GM18870 (cell line): Measurements from ENCODE around the gene FNIP2.
"Not testable (repeated sequence)": the region's sequence is repeated elsewhere in the genome, so short reads cannot be mapped to it uniquely, and the experiment has no call there.

Source experiments
- ATAC-seq: cut with Tn5 transposase; IDR thresholded peaks from one replicate; pipeline ENCODE4 v1.9.1; 2021; ENCODE audit warnings: moderate library complexity; ENCODE audit not compliant: unreplicated experiment

The FNIP2 gene

DNA sequence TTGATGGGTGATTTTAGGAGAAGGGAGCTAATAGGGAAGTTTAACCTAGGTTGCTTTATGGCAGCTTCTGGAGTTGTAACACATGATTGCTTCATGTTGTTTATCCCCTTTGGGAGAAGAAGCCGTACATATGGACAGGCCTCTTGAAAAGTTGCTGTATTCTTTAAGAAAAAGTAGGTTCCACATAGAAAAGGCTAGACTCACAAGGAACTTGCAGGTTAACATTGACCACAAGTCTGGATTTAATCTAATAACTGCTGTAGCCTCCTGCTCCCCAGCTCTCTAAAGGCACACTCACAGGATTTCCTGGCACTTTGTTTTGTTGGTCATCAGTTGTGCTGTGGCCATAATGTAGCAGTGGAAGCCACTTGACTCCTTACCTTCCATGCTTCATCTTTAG lies 19.7 kb downstream of the FNIP2 start:
- ATAC-seq: no peak

DNA sequence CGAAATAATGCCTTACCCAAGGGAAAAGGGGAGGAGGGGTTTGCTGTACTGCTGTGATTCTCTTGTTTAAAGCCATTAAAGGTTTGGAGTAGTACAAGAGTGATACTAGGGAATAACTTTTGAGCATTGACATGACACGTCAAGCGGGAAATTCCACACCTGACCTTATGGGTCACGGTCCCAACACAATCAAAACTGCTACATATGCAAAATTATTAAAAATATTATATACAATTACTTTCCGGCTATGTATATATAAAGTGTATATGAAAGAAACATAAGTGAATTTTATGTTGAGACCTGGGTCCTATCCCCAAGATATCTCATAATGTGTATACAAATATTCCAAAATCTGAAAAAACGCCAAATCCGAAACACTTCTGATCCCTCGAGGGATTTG lies 21.0 kb downstream of the FNIP2 start:
- no peak for ATAC-seq

DNA sequence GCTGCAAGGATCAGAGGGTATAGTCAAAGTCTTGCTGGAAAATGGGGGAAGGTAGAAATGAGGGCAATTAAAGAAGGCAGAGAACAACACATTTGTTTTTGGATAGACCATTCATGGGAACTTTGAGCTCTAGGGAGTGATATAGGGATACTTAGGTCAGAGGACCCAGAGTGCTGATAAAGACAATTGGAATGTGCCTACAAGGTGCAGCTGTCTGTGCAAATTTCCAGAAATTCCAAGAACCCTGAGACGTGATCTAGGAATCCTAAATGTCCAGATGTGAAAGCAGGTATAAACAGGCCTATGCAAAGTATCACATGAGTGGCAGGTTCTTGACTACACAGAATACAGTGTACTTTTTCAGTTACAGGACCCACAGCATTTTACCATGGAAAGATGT lies 24.2 kb downstream of the FNIP2 start:
- no peak for ATAC-seq

DNA sequence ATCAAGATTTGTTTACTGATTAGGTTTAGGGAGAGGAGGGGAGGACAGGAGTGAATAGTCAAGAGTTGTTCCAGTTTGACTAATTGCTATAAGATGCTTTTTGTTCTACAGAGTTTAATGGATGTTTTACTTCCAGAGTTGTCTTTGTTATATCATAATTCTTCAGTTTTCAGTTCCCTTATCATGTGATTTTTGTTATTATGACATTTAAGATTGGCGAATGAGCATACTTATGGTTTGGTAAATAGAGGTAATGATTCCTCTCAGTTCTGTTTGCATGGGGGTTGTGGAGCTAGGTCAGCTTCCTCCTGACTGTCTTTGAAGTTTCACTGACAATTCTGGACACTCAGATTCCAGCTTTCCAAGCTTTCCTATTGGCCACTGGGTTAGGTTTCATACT lies 24.6 kb downstream of the FNIP2 start:
- not testable (repeated sequence) for ATAC-seq

DNA sequence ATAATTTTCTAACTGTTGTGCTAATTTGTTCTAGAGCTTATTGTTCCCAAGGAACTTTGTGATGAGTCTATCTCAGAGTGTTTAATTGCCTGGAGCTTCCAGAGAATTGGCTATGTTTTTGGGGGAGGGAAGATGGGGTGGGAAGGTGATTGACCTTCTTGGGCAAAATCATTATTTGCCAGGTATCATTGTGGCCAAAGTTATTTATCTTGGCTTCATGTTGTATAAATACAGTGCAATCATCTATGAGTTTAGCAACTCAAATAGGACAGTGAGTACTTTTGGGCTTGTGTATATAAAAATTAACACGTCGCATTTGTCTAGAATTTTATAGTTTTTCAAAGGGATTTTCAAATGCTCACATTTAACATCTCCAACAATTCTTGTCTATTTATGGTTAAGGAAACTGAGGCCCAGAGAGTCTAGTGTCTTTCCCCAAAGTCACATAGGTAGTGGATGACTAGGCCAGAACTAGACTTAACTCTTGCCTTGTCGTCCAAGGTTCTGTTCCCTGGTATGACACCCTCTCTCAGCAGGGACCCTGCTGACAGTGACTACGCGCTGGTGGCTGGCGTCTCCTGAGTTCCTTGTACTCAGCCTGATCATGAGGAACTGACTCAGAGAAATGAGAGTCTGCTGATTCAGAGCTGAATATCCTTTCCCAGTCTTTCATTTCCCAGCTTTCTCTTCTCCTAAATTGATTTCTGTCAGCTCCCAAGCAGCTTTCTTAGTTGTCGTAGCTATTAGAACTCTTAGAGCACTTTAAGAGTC lies 27.7 kb downstream of the FNIP2 start:
- ATAC-seq: no peak

DNA sequence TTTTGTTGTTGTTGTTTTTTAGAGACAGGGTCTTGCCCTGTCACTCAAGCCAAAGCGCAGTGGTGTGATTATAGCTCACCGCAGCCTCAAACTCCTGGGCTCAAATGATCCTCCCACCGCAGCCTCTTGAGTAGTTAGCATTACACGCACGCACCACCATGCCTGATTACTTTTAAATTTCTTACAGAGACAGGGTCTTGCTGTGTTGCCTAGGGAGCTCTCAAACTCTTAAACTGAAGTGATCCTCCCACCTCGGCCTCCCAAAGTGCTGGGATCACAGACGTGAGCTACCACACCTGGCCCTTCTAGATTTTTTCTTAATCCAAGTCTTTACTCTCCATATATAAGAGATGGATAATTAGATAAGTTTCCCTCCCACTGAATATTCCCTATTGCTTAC lies 29.2 kb downstream of the FNIP2 start:
- no peak for ATAC-seq

DNA sequence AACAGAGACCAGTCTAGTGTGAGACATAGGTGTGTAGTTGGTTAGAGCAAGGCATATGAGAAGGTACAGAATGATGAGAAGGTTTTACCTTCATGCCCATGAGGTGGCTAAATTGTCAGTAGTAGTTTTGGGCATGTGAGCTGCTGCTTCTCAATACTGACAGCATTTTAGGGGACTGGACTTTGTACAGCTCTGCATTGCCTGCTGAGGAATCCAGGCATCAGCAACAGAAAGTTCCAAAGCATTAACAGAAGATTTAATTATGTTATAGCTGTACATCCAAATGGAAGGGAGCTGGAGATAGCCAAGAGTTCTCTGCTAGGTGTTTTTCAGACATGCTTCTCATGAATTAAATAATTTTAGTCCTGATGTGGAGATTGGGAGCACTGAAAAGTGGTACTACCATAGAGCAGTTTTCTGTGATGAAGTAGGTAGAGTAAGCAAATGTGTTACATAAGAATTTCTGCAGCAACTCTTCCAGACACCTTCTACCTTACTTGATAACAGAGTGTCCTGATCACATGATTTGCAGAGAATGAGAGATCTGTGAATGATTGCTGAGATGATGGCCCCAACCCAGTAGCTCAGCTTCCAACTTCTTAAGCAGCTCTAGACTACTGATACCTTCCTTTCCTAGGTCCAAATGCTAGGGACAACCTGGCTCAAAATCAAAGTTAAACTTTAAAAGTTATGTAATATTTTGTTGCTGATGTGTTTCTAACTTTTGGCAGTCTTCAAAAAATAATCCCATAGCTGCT lies 30.4 kb downstream of the FNIP2 start:
- no peak for ATAC-seq

DNA sequence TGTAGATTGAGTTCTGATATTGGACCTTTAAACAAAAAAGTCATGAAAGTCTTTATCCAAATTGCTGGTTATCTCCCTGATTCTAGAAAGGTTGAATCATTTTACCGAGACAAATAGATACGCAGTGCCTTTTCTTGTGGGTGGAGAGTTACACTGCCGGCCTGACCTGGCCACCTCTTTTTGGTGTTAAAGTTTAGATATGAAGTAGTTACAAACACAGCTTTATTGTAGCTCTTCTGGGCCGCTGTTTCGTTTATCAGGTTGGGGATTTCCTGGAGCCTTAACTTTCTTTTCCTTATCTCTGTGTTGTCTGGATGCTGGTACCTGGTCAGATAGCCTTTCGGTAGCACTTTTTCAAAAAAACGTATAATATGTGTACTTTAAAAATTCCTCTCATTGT lies 31.0 kb downstream of the FNIP2 start:
- no peak for ATAC-seq

DNA sequence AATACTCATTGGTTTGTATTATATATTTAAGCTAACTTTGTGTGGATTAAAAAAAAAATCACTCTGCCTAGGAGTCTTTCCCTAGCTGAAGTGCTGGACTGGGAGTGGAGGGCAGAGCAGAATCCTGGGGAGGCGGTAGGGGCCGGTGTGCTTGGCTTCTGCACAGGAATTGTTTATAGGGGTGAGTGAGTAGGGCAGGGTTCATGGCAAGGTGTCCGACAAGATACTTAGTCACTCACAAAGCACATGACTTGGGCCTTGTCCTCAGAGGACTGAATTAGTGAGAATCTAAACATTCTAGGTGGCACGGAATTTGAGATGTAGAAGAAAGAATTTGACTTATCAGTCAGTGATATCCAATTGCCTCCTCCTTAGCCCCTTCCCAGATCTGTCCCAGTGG lies 32.2 kb downstream of the FNIP2 start:
- ATAC-seq: no peak

DNA sequence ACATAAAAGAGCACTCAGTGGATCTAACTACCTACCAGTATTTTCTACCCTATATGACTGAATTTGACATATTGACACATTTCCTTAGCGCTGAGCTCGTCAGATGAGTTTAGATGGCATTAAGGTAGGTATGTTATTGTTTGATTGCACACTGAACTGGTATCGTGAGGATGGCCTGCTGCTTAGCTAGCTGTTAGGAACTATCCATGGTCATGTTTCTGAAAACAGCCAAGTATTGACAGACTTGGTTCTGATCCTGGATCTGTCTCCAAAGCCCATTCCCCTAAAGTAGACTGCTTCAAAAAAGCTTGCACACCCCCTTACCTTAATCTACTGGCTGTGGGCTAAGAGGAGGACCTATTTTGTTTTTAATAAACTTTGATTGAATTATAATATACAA lies 32.9 kb downstream of the FNIP2 start:
- no peak for ATAC-seq

DNA sequence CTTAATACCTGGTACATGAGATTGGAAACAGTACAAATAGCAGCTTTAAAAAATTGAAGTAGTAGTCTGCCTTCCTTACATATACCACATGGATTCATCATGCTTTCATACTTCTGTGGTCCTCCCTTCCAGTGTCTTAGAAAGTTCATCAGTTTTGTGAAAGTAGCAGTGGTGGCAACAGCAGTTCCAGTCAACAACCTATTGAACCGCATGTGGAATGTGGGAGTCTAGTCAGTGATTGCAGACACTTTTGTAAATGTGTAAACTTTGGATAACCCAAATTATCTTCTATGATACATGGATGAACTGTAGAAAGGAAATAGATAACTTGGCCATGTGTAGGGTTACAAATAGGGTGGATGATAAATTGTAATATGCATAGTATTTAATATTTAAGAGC lies 34.1 kb downstream of the FNIP2 start:
- no peak for ATAC-seq

DNA sequence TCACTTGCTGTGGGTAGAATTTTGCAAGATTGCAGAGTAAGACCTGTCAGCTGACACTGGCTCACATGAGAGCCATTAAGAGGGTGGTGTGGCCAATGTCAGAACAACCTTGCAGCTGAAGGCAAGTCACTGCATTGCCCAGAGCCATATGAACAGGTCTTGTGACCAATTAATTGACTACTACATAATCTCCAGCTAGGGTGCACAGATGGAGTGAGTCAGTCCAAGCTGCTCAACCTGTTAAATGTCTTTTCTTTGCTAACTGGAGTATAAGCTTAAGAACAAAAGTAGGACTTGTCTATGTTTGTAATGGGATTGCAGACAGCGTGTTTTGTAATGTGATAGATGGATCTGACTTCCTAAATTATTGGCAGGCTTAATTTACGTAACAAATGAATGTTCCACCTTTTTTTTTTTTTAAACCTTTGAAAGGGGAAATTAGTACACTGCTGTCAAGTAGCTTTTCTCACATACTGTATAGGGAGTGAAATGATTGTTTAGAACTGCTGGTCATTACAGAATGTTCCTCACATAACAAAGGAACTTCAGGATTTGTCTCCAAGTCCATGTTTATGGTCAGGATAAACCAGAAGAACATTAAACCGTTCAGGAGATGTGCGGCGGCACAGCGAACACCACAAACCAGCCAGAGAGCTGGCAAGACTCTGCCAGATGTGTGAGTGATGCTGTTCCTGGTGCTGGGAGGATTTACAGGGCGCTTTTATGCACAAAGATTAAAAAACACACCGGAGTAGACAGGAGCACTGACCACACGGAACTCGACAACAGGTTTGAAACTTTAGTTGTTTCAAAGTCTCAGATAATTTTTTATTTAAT lies 37.0 kb downstream of the FNIP2 start:
- no peak for ATAC-seq

DNA sequence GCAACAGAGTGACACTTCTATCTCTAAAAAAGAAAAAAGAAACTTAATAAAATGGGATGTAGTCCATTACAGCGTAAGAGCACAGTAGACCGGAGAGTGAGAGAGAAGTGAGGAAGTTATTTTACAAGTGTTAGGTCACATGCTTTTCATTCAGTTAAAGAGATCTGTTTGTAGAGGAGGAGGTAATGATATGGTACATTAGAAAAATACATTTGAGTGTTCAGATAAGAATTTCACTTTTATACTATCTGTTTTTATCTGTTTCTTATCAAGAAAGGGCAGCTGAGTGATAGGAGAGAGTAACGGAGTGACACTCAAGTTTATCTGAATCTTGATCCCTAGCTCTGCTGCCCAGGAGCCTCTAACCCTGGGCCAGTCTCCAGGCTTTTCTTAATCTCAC lies 38.9 kb downstream of the FNIP2 start:
- ATAC-seq: no peak

DNA sequence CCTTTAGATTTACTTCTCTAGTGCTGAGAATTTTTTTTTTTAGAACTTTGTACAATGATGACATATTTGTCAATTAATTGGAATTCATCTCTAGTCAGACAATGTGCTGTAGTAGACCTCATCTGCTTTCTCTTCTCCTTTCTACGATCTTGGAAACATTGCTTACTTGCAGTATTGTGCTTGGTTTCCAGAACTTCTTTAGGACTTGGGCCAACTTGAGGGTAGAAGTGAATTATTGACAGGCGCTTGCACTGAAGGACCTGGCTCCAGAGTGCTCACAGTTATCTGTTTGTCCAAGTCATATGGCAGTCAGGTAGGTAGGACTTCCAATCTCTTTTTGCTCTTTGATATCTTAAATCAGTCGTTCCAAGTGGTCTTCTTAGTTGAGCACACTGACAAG lies 39.6 kb downstream of the FNIP2 start:
- no peak for ATAC-seq

DNA sequence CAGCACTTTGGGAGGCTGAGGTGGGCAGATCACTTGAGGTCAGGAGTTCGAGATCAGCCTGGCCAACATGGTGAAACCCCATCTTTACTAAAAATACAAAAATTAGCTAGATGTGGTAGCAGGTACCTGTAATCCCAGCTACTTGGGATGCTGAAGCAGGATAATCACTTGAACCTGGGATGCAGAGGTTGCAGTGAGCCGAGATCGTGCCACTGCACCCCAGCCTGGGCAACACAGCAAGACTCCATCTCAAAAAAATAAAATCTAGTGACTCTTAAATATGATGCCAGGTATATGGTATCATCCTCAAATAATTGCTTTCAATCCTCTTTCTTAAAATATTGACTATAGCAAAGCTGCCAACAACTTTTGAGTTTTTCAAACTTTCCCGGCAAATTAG lies 40.4 kb downstream of the FNIP2 start:
- ATAC-seq: peak; percentile 2

DNA sequence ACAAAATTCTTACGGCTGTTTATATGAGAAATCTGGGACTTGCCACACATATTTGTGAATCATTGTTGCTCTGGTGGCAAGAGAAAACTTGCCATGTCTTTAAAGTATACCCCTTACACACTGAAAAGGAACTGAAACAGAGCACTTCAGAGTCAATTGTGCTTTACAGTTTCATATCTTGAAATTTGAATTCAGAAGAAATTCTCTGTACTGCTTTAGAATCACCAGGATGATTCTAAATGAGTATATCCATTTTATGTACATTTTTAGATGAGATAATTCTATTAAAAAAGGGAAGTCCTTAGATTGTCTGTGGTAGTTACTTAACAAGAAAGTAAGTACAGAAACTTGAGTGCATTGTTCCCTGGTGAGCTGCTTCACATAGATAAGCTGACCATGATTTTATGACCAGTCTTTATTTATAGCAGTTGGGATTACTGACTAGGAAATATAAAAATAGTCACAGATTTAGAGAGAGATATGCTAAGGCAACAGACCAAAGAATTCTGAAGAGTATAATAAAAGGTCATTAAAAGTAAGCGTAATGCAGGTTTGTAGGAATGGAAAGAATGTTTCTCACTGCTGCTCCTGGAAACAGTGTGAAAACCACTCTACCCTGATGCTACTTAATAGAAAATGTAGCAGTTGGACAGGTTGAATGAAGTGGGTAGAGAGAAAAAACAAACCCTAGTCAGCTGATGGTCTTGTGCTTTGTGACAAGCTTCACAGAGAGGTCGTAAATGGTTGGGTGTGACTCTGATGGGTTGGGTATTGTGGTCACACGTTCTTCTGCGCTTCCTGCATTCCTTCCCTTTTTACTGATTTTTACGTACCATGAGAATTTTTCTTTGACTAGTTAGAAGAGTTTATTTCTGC lies 41.0 kb downstream of the FNIP2 start:
- peak; percentile 78 for ATAC-seq

DNA sequence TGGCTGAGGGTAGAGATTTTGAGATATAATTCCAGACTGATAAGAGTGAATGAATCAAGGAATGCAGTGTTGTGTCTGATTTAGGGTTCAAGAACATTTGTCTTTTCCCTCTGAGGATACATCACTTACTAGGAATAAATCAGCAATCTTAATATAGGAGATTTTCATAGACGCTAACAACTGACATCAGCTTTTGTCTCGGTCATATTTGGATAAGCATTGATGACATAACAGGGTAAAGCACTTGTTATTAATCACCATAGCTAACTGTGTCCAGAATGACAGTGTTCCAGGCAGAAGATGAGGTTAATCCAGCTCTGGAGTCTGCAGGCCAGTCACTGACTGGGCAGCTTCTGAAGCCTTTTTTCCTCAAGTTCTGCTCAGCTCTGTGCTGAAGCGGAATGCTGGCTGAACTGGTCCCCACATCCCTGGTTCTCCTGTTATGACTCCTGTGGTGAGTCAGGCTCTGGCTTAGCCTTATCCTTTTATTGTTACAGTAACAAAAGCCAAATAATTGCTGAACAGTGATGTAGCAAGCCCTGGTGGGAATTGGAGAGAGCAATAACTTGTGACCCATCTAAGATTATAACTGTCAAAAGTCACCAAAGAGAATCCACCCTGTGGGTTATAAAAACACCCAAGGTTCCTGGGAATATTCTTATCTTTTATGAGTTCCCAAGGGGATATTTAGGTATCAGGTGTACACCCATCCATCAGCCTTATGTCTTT lies 41.8 kb downstream of the FNIP2 start:
- peak; percentile 5 for ATAC-seq

DNA sequence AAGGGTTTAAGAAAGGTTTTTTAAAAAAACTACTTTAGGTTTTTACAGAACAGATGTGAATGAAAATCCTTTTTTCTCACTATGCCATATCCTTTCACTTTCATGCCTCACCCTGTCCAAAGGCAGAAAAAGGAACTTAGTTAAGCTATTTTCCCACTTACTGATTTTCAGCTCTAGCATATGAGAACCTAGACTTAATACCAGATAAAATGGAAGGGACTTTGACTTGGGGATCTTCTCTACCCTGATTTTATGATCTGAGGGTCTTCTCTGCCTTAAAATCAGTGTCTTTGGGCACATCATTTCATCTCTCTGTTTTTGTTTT lies 42.4 kb downstream of the FNIP2 start:
- peak; percentile 7 for ATAC-seq

DNA sequence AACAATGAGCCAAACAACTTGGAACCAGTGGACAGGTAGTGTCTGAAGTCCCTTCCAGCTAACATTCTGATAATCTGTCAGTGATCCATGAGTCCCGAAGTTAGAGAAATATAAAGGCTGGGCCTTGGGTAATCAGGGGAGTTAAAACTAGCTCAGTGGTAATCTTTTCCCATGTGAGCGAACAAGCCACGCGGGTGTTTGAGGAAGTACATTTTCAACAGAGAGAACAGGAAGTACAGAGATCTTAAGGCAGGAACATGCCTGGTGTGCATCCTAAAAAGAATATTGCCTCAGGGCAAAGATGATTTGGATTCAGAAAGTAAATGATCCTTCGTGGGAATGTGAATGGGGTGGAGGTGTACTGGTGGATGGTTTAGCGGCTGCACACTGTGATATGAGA lies 42.9 kb downstream of the FNIP2 start:
- ATAC-seq: peak; percentile 33

DNA sequence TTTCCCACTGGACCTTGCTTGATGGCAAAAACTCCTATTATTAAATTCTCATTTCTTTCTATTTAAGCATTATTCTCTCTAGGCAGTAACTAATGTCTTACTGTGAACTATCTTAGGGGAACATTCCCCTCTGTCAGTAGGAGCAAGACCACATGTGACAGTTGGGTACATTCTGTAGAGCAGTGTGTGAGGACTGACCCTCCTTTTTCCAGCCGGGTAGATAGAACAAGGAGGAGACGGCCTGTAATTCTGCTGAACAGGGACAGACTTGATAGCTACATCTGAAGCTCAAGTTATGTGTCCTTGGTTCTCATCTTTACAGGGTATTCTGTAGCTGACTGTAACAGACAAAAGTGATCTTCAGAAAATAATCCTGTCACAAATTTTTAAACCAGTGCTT lies 43.3 kb downstream of the FNIP2 start:
- ATAC-seq: no peak
